HepG2 (cell line): ENCODE measurements around the gene CCDC69. TPM values are rescaled to one million over a fixed set of nuclear protein-coding genes. Genes with fewer than 3 reads are reported as not detected.

Experiments used
- GLMP ChIP-seq: sonication (generic); formaldehyde crosslinking; IDR thresholded peaks from 2 replicates; pipeline ENCODE4 v1.9.0; 2021; ENCODE audit warnings: missing genetic modification reagents, mild to moderate bottlenecking, borderline replicate concordance
- HDAC1 ChIP-seq: sonication (generic); formaldehyde crosslinking; IDR thresholded peaks from 2 replicates; pipeline ENCODE4 v1.5.1; 2020; ENCODE audit warnings: mild to moderate bottlenecking, missing genetic modification reagents
- HNF1B ChIP-seq: sonication (generic); formaldehyde crosslinking; IDR thresholded peaks from 2 replicates; pipeline ENCODE4 v1.5.1; 2020; ENCODE audit warnings: mild to moderate bottlenecking, moderate library complexity, missing genetic modification reagents
- HOXA7 ChIP-seq: sonication (generic); formaldehyde crosslinking; IDR thresholded peaks from 2 replicates; pipeline ENCODE4 v1.8.1; 2022; ENCODE audit warnings: mild to moderate bottlenecking, missing genetic modification reagents, moderate library complexity
- SNAI1 ChIP-seq: sonication (generic); formaldehyde crosslinking; IDR thresholded peaks from 2 replicates; pipeline ENCODE4 v1.5.0; 2020; ENCODE audit warnings: mild to moderate bottlenecking, missing genetic modification reagents, borderline replicate concordance
- SPEN ChIP-seq: sonication (generic); formaldehyde crosslinking; IDR thresholded peaks from 2 replicates; pipeline ENCODE4 v1.5.1; 2020; ENCODE audit warnings: low read depth, mild to moderate bottlenecking, missing genetic modification reagents
- ZBTB25 ChIP-seq: IDR thresholded peaks from 2 replicates; pipeline ENCODE4 v1.6.1; 2018; ENCODE audit warnings: missing genetic modification reagents
- ZBTB7A ChIP-seq: sonication (generic); formaldehyde crosslinking; IDR thresholded peaks from 2 replicates; pipeline ENCODE4 v1.8.0; 2022; ENCODE audit warnings: mild to moderate bottlenecking, missing genetic modification reagents
- ZFP37 ChIP-seq: sonication (generic); formaldehyde crosslinking; IDR thresholded peaks from 2 replicates; pipeline ENCODE4 v1.4.0; 2020; ENCODE audit warnings: missing genetic modification reagents, borderline replicate concordance
- ZFY ChIP-seq: sonication (generic); formaldehyde crosslinking; IDR thresholded peaks from 2 replicates; pipeline ENCODE4 v1.4.0; 2020; ENCODE audit warnings: missing genetic modification reagents
- ZKSCAN1 ChIP-seq: fragments of 150-350 bp; IDR thresholded peaks from 2 replicates; pipeline ENCODE4 v1.6.1; 2014; ENCODE audit warnings: low read length
- ZNF382 ChIP-seq: sonication (generic); formaldehyde crosslinking; IDR thresholded peaks from 2 replicates; pipeline ENCODE4 v1.5.0; 2020; ENCODE audit warnings: missing genetic modification reagents, mild to moderate bottlenecking, borderline replicate concordance
- ZNF615 ChIP-seq: sonication (generic); formaldehyde crosslinking; IDR thresholded peaks from 2 replicates; pipeline ENCODE4 v1.5.0; 2020; ENCODE audit warnings: mild to moderate bottlenecking, missing genetic modification reagents, borderline replicate concordance
- ZNF687 ChIP-seq: sonication (generic); formaldehyde crosslinking; IDR thresholded peaks from 2 replicates; pipeline ENCODE4 v1.5.1; 2020; ENCODE audit warnings: mild to moderate bottlenecking, missing genetic modification reagents, moderate library complexity
- polyA plus RNA-seq, 8 experiments: library from polyadenylated mRNA; depleted of rRNA in 3 of 8; stranded (reverse) in 7 of 8; unstranded in 1 of 8; fragments of >200 nt; fragmentation: Illumina TruSeq in 4 of 8; extraction: Trizol in 4 of 8; gene quantifications; 2 replicates each; pipeline versions ENCODE4 v1.2.1 to v1.2.3, GENCODE V29; 2011 to 2016; ENCODE audit warnings: low read depth in 4 of 8, missing spikeins in 1 of 8, mixed read lengths in 1 of 8; ENCODE audit not compliant: insufficient read depth in 1 of 8
- total RNA-seq, 5 experiments: library from RNA; depleted of rRNA; stranded (reverse); fragments of >200 nt; fragmentation: Illumina TruSeq; extraction: Trizol; gene quantifications; 2 replicates each; pipeline ENCODE4 v1.2.3, GENCODE V29; 2016; ENCODE audit warnings: low read depth in 1 of 5
- TF ChIP-seq, protein P1 (sequence below): sonication (generic); IDR thresholded peaks from 2 replicates; pipeline ENCODE4 v1.6.1; 2016; ENCODE audit warnings: low read depth, borderline replicate concordance
- TF ChIP-seq, protein P2 (sequence below): sonication (generic); formaldehyde crosslinking; IDR thresholded peaks from 2 replicates; pipeline ENCODE4 v1.8.1; 2023; ENCODE audit warnings: mild to moderate bottlenecking, missing genetic modification reagents
- TF ChIP-seq, protein P3 (sequence below): sonication (generic); formaldehyde crosslinking; IDR thresholded peaks from 2 replicates; pipeline ENCODE4 v1.4.0; 2020; ENCODE audit warnings: missing genetic modification reagents

Gene CCDC69
- total and polyA plus RNA-seq, 2 of the 13 experiments (the other 11 are each of a cell fraction or from before 2014, with no cell fraction given): 12.2 to 45.2 TPM

- no peak for TF ChIP-seq HOXA7 (CRISPR knock-in tag)
- 0 out of 2 replicates have a peak, but pooled peaks have one; percentile 16 for TF ChIP-seq HDAC1 (CRISPR knock-in tag)
- TF ChIP-seq, protein P1, sequence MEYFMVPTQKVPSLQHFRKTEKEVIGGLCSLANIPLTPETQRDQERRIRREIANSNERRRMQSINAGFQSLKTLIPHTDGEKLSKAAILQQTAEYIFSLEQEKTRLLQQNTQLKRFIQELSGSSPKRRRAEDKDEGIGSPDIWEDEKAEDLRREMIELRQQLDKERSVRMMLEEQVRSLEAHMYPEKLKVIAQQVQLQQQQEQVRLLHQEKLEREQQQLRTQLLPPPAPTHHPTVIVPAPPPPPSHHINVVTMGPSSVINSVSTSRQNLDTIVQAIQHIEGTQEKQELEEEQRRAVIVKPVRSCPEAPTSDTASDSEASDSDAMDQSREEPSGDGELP: no peak
- TF ChIP-seq, protein P2, sequence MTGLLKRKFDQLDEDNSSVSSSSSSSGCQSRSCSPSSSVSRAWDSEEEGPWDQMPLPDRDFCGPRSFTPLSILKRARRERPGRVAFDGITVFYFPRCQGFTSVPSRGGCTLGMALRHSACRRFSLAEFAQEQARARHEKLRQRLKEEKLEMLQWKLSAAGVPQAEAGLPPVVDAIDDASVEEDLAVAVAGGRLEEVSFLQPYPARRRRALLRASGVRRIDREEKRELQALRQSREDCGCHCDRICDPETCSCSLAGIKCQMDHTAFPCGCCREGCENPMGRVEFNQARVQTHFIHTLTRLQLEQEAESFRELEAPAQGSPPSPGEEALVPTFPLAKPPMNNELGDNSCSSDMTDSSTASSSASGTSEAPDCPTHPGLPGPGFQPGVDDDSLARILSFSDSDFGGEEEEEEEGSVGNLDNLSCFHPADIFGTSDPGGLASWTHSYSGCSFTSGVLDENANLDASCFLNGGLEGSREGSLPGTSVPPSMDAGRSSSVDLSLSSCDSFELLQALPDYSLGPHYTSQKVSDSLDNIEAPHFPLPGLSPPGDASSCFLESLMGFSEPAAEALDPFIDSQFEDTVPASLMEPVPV (CRISPR knock-in tag): 0 out of 2 replicates have a peak, but pooled peaks have one; percentile 38
- no peak for TF ChIP-seq SNAI1 (CRISPR knock-in tag)
- 0 out of 2 replicates have a peak, but pooled peaks have one; percentile 24 for TF ChIP-seq SPEN (CRISPR knock-in tag)
- no peak for TF ChIP-seq ZFP37 (CRISPR knock-in tag)
- TF ChIP-seq ZNF382 (CRISPR knock-in tag): no peak
- TF ChIP-seq ZFY: no peak
- TF ChIP-seq HNF1B: peak; percentile 29; the same call in 1 of the 2 replicates
- TF ChIP-seq GLMP: no peak
- TF ChIP-seq, protein P3, sequence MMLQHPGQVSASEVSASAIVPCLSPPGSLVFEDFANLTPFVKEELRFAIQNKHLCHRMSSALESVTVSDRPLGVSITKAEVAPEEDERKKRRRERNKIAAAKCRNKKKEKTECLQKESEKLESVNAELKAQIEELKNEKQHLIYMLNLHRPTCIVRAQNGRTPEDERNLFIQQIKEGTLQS (CRISPR knock-in tag): no peak
- TF ChIP-seq ZKSCAN1: no peak
- TF ChIP-seq ZNF687 (CRISPR knock-in tag): no peak
- no peak for TF ChIP-seq ZBTB25 (CRISPR knock-in tag)
- TF ChIP-seq ZBTB7A (CRISPR knock-in tag): no peak
- TF ChIP-seq ZNF615 (CRISPR knock-in tag): no peak
Measured at GRCh38 chr5:151250346-151251000, 26.6 kb upstream of the CCDC69 start (continued).
